Fibroblast of villous mesenchyme (primary cell): Measurements from ENCODE around the gene CYB561D2. TPM values are rescaled to one million over a fixed set of nuclear protein-coding genes. Genes with fewer than 3 reads are reported as not detected.

Experiments
- DNase-seq: peaks from one replicate; pipeline ENCODE4 v3.0.0-alpha.2; 2010; ENCODE audit warnings: low read depth
- H3K4me3 ChIP-seq: 2 replicates; pipeline ENCODE4 v1.5.1; 2011; ENCODE audit warnings: low read depth, mild to moderate bottlenecking, low read length
- total RNA-seq: library from RNA; depleted of rRNA; stranded (reverse); fragments of >200 nt; gene quantifications from 2 replicates; pipeline ENCODE4 v1.2.3, GENCODE V29; 2012
- TF ChIP-seq, protein P1 (sequence below): IDR thresholded peaks from 2 replicates; pipeline ENCODE4 v1.5.1; 2012; ENCODE audit warnings: low read depth, mild to moderate bottlenecking, low read length; ENCODE audit not compliant: insufficient read depth

Gene CYB561D2
- total RNA-seq, 1 donor, result 23.7 TPM

DNA sequence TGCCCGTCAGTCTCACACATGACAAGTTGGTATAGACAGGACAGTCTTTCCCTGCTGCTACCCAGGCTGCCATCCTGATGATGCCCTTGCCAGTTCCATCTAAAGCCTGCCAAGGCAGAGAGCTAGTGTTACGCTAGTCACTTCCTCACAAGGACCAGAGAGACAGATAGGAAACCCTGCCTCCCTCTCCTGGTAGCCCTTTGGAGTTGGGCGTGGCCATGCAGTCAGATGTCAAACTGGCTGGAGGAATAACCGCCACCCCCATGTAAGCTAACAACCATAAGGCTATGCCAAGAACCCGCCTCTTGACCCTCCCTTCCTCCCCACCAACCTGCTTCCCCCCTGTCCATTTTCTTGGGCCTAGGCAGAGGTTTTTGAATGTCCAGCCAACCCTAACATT lies 5.9 kb downstream of the CYB561D2 start:
- H3K4me3 ChIP-seq, result peak overlapping the region; percentile 91
- TF ChIP-seq, protein P1, sequence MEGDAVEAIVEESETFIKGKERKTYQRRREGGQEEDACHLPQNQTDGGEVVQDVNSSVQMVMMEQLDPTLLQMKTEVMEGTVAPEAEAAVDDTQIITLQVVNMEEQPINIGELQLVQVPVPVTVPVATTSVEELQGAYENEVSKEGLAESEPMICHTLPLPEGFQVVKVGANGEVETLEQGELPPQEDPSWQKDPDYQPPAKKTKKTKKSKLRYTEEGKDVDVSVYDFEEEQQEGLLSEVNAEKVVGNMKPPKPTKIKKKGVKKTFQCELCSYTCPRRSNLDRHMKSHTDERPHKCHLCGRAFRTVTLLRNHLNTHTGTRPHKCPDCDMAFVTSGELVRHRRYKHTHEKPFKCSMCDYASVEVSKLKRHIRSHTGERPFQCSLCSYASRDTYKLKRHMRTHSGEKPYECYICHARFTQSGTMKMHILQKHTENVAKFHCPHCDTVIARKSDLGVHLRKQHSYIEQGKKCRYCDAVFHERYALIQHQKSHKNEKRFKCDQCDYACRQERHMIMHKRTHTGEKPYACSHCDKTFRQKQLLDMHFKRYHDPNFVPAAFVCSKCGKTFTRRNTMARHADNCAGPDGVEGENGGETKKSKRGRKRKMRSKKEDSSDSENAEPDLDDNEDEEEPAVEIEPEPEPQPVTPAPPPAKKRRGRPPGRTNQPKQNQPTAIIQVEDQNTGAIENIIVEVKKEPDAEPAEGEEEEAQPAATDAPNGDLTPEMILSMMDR, result no peak
- peak; percentile 30 for DNase-seq

DNA sequence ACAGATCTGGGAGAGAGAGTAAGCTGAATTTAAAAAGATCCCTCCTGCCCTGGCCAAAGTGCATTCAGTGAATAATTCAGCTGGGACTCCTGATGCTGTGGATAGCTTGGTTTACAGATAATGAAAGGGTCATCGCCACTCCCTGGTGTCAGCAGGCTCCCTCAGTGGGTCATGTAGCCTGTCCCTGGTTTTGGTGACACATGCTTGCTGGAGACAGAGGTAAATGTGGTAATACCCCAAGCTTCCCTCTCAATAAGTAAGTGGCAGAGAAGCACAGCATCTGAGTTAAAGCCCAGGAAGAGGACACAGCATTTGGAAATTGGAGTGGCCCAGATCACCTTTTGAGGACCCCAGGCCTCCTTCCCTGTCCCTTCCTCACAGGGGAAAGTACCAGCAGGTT lies 6.8 kb downstream of the CYB561D2 start:
- no peak for DNase-seq
- TF ChIP-seq, protein P1, result no peak
- H3K4me3 ChIP-seq, result peak overlapping the region; percentile 91

DNA sequence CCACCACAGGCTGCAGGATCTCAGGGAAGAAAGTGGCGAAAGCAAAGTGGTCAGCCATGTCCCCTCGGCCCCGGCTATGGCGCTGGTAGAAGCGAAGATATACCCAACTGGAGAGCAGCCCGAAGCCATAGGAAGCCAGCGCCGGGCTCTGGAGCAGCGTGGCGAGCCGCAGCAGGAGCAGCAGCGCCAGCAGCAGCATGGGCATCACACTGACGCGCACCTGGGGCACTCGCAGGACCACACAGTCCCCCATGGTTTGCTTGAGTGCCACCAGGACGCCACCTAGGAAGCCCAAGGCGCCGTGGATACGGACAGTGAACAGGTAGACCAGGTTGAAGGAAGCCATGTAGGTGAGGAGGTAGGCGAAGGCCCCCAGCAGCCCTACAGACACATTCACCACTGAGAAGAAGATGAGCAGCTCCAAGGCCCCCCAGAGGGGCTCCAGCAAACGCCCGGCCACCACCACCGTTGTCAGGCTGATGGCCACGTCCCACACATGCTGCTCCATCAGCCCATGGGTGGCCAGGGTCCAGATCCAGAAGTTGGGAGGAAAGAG lies 7.8 kb downstream of the CYB561D2 start:
- H3K4me3 ChIP-seq, result peak overlapping the region; percentile 91
- TF ChIP-seq, protein P1, result no peak
- no peak for DNase-seq

DNA sequence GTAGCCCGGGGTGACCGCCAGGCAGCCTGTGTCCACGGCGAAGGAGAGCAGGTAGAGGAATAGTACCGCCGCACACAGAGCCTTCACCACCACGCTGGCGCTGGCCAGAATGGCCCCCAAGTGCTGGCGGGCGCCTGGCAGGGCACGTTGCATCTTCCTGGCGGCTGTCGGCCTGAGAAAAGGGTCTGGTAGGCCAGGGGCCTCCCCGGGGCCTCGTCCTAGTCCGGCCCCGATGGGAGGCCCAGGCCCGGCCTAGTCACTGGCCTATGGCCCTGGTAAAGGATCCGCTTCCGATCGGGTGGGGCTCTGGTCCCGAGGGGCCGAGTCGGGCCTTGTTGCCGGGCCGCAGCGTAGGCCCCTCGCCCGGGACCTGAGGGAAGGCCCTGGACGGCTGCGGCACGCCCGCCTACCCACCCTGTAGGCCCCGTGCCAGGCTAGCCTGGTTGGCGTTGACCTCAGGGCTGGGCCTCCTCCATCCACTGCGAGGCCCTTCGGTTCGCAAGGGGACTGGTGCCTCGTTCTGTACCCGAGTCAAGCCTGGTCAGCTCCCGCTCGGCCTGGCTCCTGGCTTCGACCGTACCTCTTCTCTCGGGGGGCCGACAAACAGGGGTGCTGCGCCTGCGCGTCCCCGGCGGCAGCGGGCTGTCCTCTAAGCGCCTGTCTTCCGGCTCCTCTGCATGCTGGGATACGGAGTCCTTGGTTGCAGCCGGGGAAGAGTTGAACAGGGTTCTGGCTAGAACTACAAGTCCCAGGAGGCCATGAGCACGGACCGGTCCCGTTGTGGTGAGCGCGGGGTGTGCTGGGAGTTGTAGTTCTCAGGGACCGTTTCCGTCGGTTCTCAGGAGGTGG lies 8.5 kb downstream of the CYB561D2 start, which contains the start of gene TMEM115:
Gene TMEM115, minus strand, starts transcription at position 611 of the 849 bp plus-strand sequence. Its CDS starts 458 bp downstream, at position 153.
- TF ChIP-seq, protein P1, result no peak
- DNase-seq, result peak; percentile 99
- H3K4me3 ChIP-seq, result peak within 1 kb of the TSS; percentile 91

DNA sequence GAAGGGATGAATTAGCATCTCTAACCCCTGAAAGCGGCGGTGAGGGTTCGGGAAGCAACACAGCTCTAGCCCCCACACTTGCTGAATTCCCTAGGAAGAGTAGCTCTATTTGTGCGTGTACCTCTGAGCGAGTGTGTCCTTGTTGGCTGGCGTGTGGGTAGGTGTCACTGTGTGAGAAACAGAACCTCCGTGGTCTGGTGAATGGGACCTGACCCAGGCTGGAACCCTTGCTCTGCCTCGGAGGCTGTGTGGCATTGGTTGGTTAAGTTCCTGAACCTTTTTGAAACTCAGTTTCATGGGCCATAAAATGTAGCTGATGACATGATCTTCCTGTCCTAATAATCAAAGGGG lies 9.1 kb downstream of the CYB561D2 start:
- TF ChIP-seq, protein P1, result no peak
- no peak for DNase-seq
- H3K4me3 ChIP-seq, result peak overlapping the region; percentile 40

DNA sequence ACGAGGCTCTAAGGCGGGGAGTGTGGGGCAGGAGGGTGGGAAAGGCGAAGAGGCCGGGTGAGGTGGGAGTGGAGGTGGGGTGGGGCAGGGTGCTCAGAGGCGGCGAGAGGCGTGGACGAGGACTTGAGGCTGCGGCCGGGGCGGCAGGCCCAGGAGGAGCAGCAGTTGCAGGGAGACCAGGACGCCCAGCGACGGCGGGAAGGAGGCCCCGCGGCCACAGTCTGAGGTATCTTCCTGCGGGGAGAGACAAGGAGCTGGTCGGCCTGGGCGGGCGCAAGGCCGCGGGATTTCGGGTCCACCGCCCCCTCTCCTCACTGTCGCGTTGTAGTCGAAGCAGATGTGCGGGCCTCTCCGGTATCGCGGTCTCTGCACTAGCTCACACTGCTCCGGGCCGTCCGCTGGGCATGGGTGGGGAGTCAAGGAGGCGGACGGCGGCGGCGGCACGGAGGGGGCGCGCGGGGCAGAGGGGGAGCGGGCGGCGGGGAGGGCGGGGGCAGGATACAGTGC lies 14.0 kb downstream of the CYB561D2 start:
- TF ChIP-seq, protein P1, result no peak
- H3K4me3 ChIP-seq, result peak overlapping the region; percentile 59
- no peak for DNase-seq
